NCI-H748 (cell line): Measurements from ENCODE around the gene TMEM138.

Source experiments
- DNase-seq: peaks from one replicate; lab custom pipeline; 2025; ENCODE audit not compliant: unreplicated experiment; lab: John Stamatoyannopoulos, UW

TMEM138 gene

GRCh38 chr11:61404103-61404502, 41.9 kb downstream of the TMEM138 start:
- DNase-seq, result no peak

DNA sequence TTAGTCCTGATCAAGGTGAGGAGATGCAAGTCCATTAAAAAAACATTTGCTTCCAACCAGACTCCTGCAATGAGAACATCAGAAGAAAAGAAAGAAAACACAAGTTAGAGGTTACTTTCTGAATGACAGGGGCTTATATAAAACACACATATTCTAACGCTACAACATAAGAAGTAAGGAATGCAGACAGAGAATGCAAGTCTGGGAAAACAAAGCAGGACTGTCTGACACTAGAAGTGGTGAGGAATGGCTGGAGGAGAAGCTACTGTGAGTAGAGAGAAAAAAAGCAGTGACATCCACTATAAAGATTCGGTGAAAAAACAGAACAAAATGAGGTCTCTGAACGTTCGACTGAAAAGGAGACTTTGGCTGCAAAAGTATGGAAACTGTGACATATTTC, 42.5 kb downstream of the TMEM138 start:
- DNase-seq, result no peak

GRCh38 chr11:61406067-61406466, 43.9 kb downstream of the TMEM138 start:
- DNase-seq, result no peak

DNA sequence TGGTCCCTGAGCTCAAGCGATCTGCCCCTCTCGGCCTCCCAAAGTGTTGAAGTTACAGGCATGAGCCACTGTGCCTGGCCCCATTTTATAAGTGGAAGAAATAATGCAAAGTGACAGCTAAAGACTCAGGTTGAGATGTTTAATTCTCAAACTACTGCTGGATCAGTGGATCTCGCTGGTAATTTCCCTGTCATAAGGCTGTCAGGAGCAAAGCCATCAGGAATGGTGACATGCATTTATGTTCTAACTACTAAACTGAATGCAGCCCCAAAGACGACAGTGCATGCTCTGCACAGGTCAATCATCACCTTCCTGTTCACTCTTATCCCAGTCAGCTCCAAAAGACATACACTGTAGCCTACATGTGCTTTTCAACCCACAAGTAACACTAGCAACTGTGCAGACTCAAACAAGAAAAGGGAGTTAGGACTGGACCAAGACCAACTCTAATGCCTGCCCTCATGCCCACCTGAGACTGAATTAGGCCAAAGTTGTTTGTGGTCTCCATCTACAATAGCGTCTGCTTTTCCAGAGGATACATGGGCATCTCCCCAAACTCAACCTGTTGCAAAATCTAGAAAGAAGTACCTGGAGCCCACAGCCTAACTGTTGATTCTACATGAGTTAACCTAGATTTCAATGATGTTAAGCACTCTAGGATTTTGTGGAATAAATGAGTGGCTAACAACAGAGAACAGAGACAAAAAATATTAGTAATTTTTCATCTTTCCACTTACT, 45.0 kb downstream of the TMEM138 start:
- no peak for DNase-seq

GRCh38 chr11:61411589-61411988, 49.4 kb downstream of the TMEM138 start:
- no peak for DNase-seq

- DNase-seq, result no peak
These were observed 51.3 kb downstream of the TMEM138 start for GRCh38 chr11:61413496-61413895.

DNA sequence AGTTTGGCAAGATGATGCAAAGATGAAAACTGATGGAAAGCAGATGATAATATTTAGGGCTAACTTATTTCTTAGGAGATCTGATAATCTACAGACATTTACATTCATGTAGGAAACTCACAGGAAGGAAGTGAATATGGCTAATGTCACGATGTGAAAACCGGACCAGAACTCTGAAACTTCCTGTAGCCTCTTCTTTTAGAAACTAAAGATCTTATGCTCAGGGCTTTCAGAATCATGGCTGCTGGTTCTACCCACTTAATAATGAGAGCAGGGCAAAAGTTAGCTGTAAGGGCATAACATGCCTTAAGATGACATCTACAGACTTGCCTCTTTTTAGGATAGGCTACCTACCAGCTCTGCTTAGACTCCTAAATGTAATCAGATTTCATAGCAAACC, 52.4 kb downstream of the TMEM138 start:
- no peak for DNase-seq

GRCh38 chr11:61415381-61415780, 53.2 kb downstream of the TMEM138 start:
- DNase-seq, result no peak

- no peak for DNase-seq
These were observed 54.8 kb downstream of the TMEM138 start for GRCh38 chr11:61416941-61417340.

DNA sequence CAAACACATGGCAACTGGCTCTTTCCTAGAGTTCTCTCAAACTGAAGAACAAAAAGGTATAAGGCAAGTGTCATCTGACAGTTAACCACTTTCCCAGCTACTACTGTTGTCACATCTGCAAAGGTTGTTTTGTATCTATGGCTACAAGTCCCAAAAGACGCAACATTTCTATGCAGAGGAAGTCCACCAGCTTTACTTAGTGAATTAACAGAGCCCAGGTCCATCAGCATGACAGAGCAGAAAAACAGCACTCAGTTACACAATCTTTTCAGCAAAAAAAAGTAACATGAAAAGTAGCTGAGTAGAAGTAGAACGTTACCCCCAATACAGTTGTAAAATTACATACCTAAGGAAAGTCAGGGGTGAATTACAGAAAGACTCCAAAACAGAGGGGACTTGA, 55.5 kb downstream of the TMEM138 start:
- no peak for DNase-seq

GRCh38 chr11:61418136-61418535, 56.0 kb downstream of the TMEM138 start:
- no peak for DNase-seq
